Glomerular endothelial cell (primary cell): ENCODE data around the gene GALE. TPM values are rescaled to one million over a fixed set of nuclear protein-coding genes. Genes with fewer than 3 reads are reported as not detected.

Source experiments
- DNase-seq: peaks from one replicate; pipeline ENCODE4 v3.0.0-alpha.2; 2011; ENCODE audit warnings: low read depth, low spot score; ENCODE audit errors: extremely low read depth
- total RNA-seq: library from RNA; depleted of rRNA; stranded (reverse); fragments of >200 nt; gene quantifications from 2 replicates; pipeline ENCODE4 v1.2.3, GENCODE V29; 2015

Gene GALE
- total RNA-seq, 1 donor from 2014 or later = 60.6 TPM

DNA sequence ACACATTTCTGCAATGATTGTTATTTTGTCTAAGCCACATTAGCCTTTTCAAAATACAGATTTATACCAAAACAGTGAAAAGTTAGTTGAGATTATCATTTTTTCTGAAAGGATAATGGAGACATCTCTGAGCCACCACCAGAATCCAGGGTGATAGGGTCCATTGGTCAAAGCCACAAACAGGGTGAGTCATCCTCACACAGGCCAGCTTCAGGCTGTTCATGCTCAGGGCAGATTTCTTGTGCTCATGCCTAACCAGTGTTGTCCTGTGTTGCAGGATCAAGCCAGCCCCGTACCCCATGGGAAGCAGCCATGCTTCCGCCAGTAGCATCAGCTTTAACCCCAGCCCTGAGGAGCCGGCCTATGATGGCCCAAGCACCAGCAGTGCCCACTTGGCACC lies 43.9 kb downstream of the GALE start:
- DNase-seq = no peak

DNA sequence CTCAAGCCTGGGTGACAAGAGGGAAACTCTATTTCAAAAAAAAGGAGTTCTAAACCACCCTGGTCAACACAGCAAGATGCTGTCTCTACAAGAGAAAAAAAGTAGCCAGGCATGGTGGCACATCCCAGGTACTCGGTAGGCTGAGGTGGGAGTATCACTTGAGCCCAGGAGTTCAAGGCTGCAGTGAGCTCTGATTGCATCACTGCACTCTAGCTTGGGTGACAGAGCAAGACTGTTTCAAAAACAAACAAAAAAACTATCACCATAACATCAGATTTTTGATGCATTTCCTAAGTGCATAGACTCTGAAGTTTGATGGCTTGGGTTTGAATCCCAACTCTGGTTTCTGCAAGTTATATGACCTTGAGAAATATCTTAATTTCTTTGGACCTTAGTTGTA lies 47.6 kb downstream of the GALE start:
- no peak for DNase-seq

- DNase-seq = no peak
Observed at GRCh38 chr1:23751815-23752200, 48.7 kb downstream of the GALE start.

GRCh38 chr1:23751050-23751814 lies 49.3 kb downstream of the GALE start:
- no peak for DNase-seq

GRCh38 chr1:23748016-23748415 lies 52.5 kb downstream of the GALE start:
- no peak for DNase-seq

Other genes starting within 250 kb of the GALE start
- gene ID3, start 241.3 kb downstream of the GALE start, total RNA-seq = 196 and 399 TPM in 2 replicates
- 834 and 1,078 TPM in 2 replicates for gene RPL11, start 108.9 kb downstream of the GALE start, total RNA-seq
- 40.2 and 49.4 TPM in 2 replicates for gene ELOA, start 57.3 kb downstream of the GALE start, total RNA-seq
- 27.6 and 48.2 TPM in 2 replicates for gene PITHD1, start 22.3 kb downstream of the GALE start, total RNA-seq
- gene LYPLA2, start 9.6 kb downstream of the GALE start, total RNA-seq = 123 and 161 TPM in 2 replicates
- 40.4 and 66.4 TPM in 2 replicates for gene HMGCL, start 24.7 kb upstream of the GALE start, total RNA-seq
- gene FUCA1, start 67.5 kb upstream of the GALE start, total RNA-seq = 20.5 and 36.1 TPM in 2 replicates
- not detected in 2 replicates for gene CNR2, start 112.6 kb upstream of the GALE start, total RNA-seq
- gene PNRC2, start 159.1 kb upstream of the GALE start, total RNA-seq = 61.1 and 68.1 TPM in 2 replicates
- 72.3 and 76.3 TPM in 2 replicates for gene SRSF10, start 179.6 kb upstream of the GALE start, total RNA-seq